PFSK-1 (cell line): Measurements from ENCODE around the gene LRRFIP2.

Experiments
- POLR2AphosphoS5 ChIP-seq: IDR thresholded peaks from 2 replicates; pipeline ENCODE4 v1.6.1; 2012; ENCODE audit warnings: low read depth, mild to moderate bottlenecking, control low read depth, low read length, moderate library complexity
- TF ChIP-seq, protein P1 (sequence below), 2 experiments: IDR thresholded peaks; 2 replicates each; pipeline versions ENCODE4 v1.6.1 to v1.8.0; 2011 to 2012; ENCODE audit warnings: low read depth in 2 of 2, low read length in 2 of 2, control low read depth in 1 of 2, inconsistent platforms in 1 of 2, mild to moderate bottlenecking in 1 of 2, moderate library complexity in 1 of 2; ENCODE audit not compliant: insufficient read depth in 1 of 2

- TF ChIP-seq, protein P1, sequence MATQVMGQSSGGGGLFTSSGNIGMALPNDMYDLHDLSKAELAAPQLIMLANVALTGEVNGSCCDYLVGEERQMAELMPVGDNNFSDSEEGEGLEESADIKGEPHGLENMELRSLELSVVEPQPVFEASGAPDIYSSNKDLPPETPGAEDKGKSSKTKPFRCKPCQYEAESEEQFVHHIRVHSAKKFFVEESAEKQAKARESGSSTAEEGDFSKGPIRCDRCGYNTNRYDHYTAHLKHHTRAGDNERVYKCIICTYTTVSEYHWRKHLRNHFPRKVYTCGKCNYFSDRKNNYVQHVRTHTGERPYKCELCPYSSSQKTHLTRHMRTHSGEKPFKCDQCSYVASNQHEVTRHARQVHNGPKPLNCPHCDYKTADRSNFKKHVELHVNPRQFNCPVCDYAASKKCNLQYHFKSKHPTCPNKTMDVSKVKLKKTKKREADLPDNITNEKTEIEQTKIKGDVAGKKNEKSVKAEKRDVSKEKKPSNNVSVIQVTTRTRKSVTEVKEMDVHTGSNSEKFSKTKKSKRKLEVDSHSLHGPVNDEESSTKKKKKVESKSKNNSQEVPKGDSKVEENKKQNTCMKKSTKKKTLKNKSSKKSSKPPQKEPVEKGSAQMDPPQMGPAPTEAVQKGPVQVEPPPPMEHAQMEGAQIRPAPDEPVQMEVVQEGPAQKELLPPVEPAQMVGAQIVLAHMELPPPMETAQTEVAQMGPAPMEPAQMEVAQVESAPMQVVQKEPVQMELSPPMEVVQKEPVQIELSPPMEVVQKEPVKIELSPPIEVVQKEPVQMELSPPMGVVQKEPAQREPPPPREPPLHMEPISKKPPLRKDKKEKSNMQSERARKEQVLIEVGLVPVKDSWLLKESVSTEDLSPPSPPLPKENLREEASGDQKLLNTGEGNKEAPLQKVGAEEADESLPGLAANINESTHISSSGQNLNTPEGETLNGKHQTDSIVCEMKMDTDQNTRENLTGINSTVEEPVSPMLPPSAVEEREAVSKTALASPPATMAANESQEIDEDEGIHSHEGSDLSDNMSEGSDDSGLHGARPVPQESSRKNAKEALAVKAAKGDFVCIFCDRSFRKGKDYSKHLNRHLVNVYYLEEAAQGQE (IDR thresholded peaks at IDR 0.05; ENCODE audit: insufficient read depth in 1 of 2, low read depth in 2 of 2, low read length in 2 of 2) = no peak
- TF ChIP-seq POLR2AphosphoS5 = no peak
Measured at GRCh38 chr3:37204314-37204713, 29.9 kb upstream of the LRRFIP2 start.
